Colonic mucosa (tissue), 4 donors: Measurements from ENCODE around the gene CCND3. TPM values are rescaled to one million over a fixed set of nuclear protein-coding genes. Genes with fewer than 3 reads are reported as not detected.
"Not testable (repeated sequence)": the region's sequence is repeated elsewhere in the genome, so short reads cannot be mapped to it uniquely, and the experiment has no call there.

Source experiments
- DNase-seq: peaks from one replicate; pipeline ENCODE4 v3.0.0-alpha.2; 2020
- H3K27ac ChIP-seq: fragments of 200-600 bp; one replicate; pipeline ENCODE4 v1.8.0; 2021
- H3K27me3 ChIP-seq: fragments of 200-600 bp; one replicate; pipeline ENCODE4 v1.8.0; 2021
- H3K36me3 ChIP-seq: fragments of 200-600 bp; one replicate; pipeline ENCODE4 v1.8.0; 2021
- H3K4me1 ChIP-seq: fragments of 200-600 bp; one replicate; pipeline ENCODE4 v1.8.0; 2021; ENCODE audit warnings: mild to moderate bottlenecking
- H3K4me3 ChIP-seq: fragments of 200-600 bp; one replicate; pipeline ENCODE4 v1.8.0; 2021
- H3K9ac ChIP-seq, 2 donors: one replicate each; pipeline ENCODE4 v1.7.0; 2013; ENCODE audit warnings: control low read depth in 2 of 2, low read depth in 2 of 2, low read length in 2 of 2
- H3K9me3 ChIP-seq: fragments of 200-600 bp; one replicate; pipeline ENCODE4 v1.8.0; 2021
- CTCF ChIP-seq: fragments of 200-600 bp; IDR thresholded peaks from one replicate; pipeline ENCODE4 v1.8.0; 2022; ENCODE audit warnings: antibody characterized with exemption, mild to moderate bottlenecking
- intact Hi-C: fragments of 100-400 bp; cut with DNase I; formaldehyde crosslinking; loops from one replicate; pipeline ENCODE4 v1.14.1; 2022
- total RNA-seq, 2 donors: library from RNA; stranded (reverse); fragmentation: NEBNext Ultra II Directional in 1 of 2; extraction: Animal tissue kit (Norgen Biotek cat#: 25700) in 1 of 2; gene quantifications; one replicate each; pipeline ENCODE4 v1.2.1, GENCODE V29; 2021
- donor health status: healthy.
- donor health status: DM: no; HTN: no; CAD: no.
- donor health status: DM: no; HTN: no; CAD: no.

CCND3 gene
- total RNA-seq, 2 donors from 2014 or later: 86.2 to 92.3 TPM

GRCh38 chr6:41943456-41943855 is 1.8 kb upstream of the CCND3 start:
- intact Hi-C loops: no loop called here
- no peak for DNase-seq
- H3K9me3 ChIP-seq: no peaks in the 10 kb centered on the region
- H3K4me1 ChIP-seq: peaks cover 15% of the 10 kb centered on the region
- no peak overlapping the region for H3K4me3 ChIP-seq
- no peak for TF ChIP-seq CTCF
- H3K27me3 ChIP-seq: no peaks in the 10 kb centered on the region
- H3K36me3 ChIP-seq: no peaks in the 10 kb centered on the region
- H3K9ac ChIP-seq: no peak overlapping the region
- no peak overlapping the region for H3K27ac ChIP-seq

- H3K9me3 ChIP-seq, H3K9ac ChIP-seq, intact Hi-C loops, H3K27me3 ChIP-seq, H3K27ac ChIP-seq, DNase-seq, H3K36me3 ChIP-seq, H3K4me3 ChIP-seq: not testable (repeated sequence)
- H3K4me1 ChIP-seq: peaks cover 15% of the 10 kb centered on the region
Observed at GRCh38 chr6:41942882-41943281, 1.3 kb upstream of the CCND3 start.

- Histone ChIP-seq H3K27me3 (no peaks in the 10 kb centered on the region), H3K9ac (peak overlapping the region; percentile 36 to 54), H3K4me1 (peaks cover 19% of the 10 kb centered on the region), H3K4me3 (peak overlapping the region; percentile 76), H3K9me3 (no peaks in the 10 kb centered on the region), H3K27ac (peak overlapping the region; percentile 90), H3K36me3 (no peaks in the 10 kb centered on the region)
- DNase-seq: no peak
- TF ChIP-seq CTCF: no peak
- intact Hi-C loops: no loop called here
Observed at GRCh38 chr6:41942067-41942851, 651 bp upstream of the CCND3 start.

GRCh38 chr6:41940759-41941279 is 789 bp downstream of the CCND3 start:
- H3K36me3 ChIP-seq: no peaks in the 10 kb centered on the region
- H3K27ac ChIP-seq: peak overlapping the region; percentile 90
- intact Hi-C loops: no loop called here
- TF ChIP-seq CTCF: no peak
- peak overlapping the region; percentile 76 for H3K4me3 ChIP-seq
- no peaks in the 10 kb centered on the region for H3K9me3 ChIP-seq
- peak overlapping the region; percentile 94 to 95 for H3K9ac ChIP-seq
- no peaks in the 10 kb centered on the region for H3K27me3 ChIP-seq
- H3K4me1 ChIP-seq: peaks cover 23% of the 10 kb centered on the region
- peak; percentile 65 for DNase-seq

- Histone ChIP-seq H3K9me3 (no peaks in the 10 kb centered on the region), H3K36me3 (no peaks in the 10 kb centered on the region), H3K4me3 (peak overlapping the region; percentile 76), H3K27ac (peak overlapping the region; percentile 90), H3K9ac (peak overlapping the region; percentile 94 to 95), H3K27me3 (no peaks in the 10 kb centered on the region), H3K4me1 (peaks cover 23% of the 10 kb centered on the region)
- peak; percentile 84 for DNase-seq
- no peak for TF ChIP-seq CTCF
- intact Hi-C loops: loop anchor here (5.0 kb wide), 1 partner anchor 102 kb away; no protein-coding TSS in a partner anchor
Observed at GRCh38 chr6:41939848-41940758, 1.5 kb downstream of the CCND3 start.
